Caco-2 (cell line): ENCODE measurements around the gene IER3. TPM values are rescaled to one million over a fixed set of nuclear protein-coding genes. Genes with fewer than 3 reads are reported as not detected.

Experiments used
- BruUV-seq: library from RNA; stranded (reverse); fragments of 400-500 nt; replicated peaks from 2 replicates; lab custom pipeline; 2021; lab: Mats Ljungman, UMichigan
- CTCF ChIA-PET: fragments of 300-600 bp; sonication (Branson Sonifier 250); formaldehyde crosslinking; loops from one replicate; lab custom pipeline; 2022; ENCODE audit warnings: antibody characterized with exemption; lab: Charles Lee
- POLR2A ChIA-PET: fragments of 300-600 bp; sonication (Branson Sonifier 250); formaldehyde crosslinking; loops from one replicate; lab custom pipeline; 2022; ENCODE audit warnings: antibody characterized with exemption; lab: Charles Lee
- DNase-seq, 2 experiments: peaks; one replicate each; pipeline versions ENCODE4 v3.0.0 to v3.0.0-alpha.2; 2020 to 2022
- H3K27me3 ChIP-seq: replicated peaks from 2 replicates; pipeline ENCODE4 v1.6.0; 2011; ENCODE audit warnings: low read length; ENCODE audit not compliant: control insufficient read depth, insufficient read depth
- H3K36me3 ChIP-seq: 2 replicates; pipeline ENCODE4 v1.5.1; 2011; ENCODE audit warnings: low read length; ENCODE audit not compliant: control insufficient read depth, insufficient read depth
- H3K4me1 ChIP-seq: fragments of 250-450 bp; sonication (Bioruptor Pico); 2 replicates; pipeline ENCODE4 v1.5.1; 2020; ENCODE audit warnings: mild to moderate bottlenecking
- H3K4me3 ChIP-seq: 2 replicates; pipeline ENCODE4 v1.5.1; 2011; ENCODE audit warnings: low read depth, mild to moderate bottlenecking, control low read depth, low read length
- H3K9me3 ChIP-seq: fragments of 250-450 bp; sonication (Bioruptor Pico); 2 replicates; pipeline ENCODE4 v1.5.1; 2020; ENCODE audit warnings: mild to moderate bottlenecking, moderate library complexity
- H3K27ac Mint-ChIP-seq: one replicate; pipeline ENCODE4 v1.8.0; 2022; ENCODE audit warnings: mixed read lengths; ENCODE audit not compliant: unreplicated experiment
- H3K27me3 Mint-ChIP-seq: one replicate; pipeline ENCODE4 v1.8.0; 2022; ENCODE audit warnings: mixed read lengths; ENCODE audit not compliant: insufficient read depth, unreplicated experiment
- H3K36me3 Mint-ChIP-seq: one replicate; pipeline ENCODE4 v1.8.0; 2022; ENCODE audit warnings: mild to moderate bottlenecking, mixed read lengths; ENCODE audit not compliant: insufficient read depth, unreplicated experiment
- H3K4me1 Mint-ChIP-seq: one replicate; pipeline ENCODE4 v1.8.0; 2022; ENCODE audit warnings: low read depth, mixed read lengths; ENCODE audit not compliant: unreplicated experiment
- H3K4me3 Mint-ChIP-seq: one replicate; pipeline ENCODE4 v1.8.0; 2022; ENCODE audit warnings: mild to moderate bottlenecking, moderate library complexity, mixed read lengths; ENCODE audit not compliant: unreplicated experiment
- H3K9me3 Mint-ChIP-seq: one replicate; pipeline ENCODE4 v1.8.0; 2022; ENCODE audit warnings: mixed read lengths; ENCODE audit not compliant: unreplicated experiment
- intact Hi-C: fragments of 100-400 bp; cut with micrococcal nuclease; formaldehyde crosslinking; loops from one replicate; pipeline ENCODE4 v1.10.0; 2022; ENCODE audit not compliant: unreplicated experiment
- total RNA-seq: library from RNA; stranded (reverse); gene quantifications from 2 replicates; pipeline ENCODE4 v1.2.3, GENCODE V29; 2022
- TF ChIP-seq, protein P1 (sequence below), 2 experiments: fragments of 200-600 bp in 1 of 2; IDR thresholded peaks; 1 replicate in 1 of 2; 2 replicates in 1 of 2; pipeline versions ENCODE4 v1.5.1 to v1.8.0; 2011 to 2022; ENCODE audit warnings: antibody characterized with exemption in 1 of 2, control low read depth in 1 of 2, inconsistent platforms in 1 of 2, low read depth in 1 of 2, low read length in 1 of 2, mild to moderate bottlenecking in 1 of 2, moderate library complexity in 1 of 2; ENCODE audit not compliant: insufficient read depth in 1 of 2, severe bottlenecking in 1 of 2, unreplicated experiment in 1 of 2

Gene IER3
- total RNA-seq, 1 experiment from 2014 or later = 13.0 TPM

GRCh38 chr6:30790724-30791383, 46.5 kb upstream of the IER3 start:
- TF ChIP-seq, protein P1, sequence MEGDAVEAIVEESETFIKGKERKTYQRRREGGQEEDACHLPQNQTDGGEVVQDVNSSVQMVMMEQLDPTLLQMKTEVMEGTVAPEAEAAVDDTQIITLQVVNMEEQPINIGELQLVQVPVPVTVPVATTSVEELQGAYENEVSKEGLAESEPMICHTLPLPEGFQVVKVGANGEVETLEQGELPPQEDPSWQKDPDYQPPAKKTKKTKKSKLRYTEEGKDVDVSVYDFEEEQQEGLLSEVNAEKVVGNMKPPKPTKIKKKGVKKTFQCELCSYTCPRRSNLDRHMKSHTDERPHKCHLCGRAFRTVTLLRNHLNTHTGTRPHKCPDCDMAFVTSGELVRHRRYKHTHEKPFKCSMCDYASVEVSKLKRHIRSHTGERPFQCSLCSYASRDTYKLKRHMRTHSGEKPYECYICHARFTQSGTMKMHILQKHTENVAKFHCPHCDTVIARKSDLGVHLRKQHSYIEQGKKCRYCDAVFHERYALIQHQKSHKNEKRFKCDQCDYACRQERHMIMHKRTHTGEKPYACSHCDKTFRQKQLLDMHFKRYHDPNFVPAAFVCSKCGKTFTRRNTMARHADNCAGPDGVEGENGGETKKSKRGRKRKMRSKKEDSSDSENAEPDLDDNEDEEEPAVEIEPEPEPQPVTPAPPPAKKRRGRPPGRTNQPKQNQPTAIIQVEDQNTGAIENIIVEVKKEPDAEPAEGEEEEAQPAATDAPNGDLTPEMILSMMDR (IDR thresholded peaks at IDR 0.05; ENCODE audit: insufficient read depth in 1 of 2, low read depth in 1 of 2, low read length in 1 of 2, severe bottlenecking in 1 of 2, unreplicated experiment in 1 of 2) = peak in 1 of 2 experiments; percentile 7
- intact Hi-C loops = loop anchor here (5.0 kb wide), 1 partner anchor 49 kb away; the partner anchor contains the start of genes FLOT1 and IER3
- no peaks in the 10 kb centered on the region for H3K9me3 ChIP-seq
- no peak for DNase-seq
- H3K4me1 Mint-ChIP-seq = peaks cover 4% of the 10 kb centered on the region
- H3K36me3 Mint-ChIP-seq = no peaks in the 10 kb centered on the region
- H3K9me3 Mint-ChIP-seq = no peaks in the 10 kb centered on the region
- BruUV-seq = no TSS peak
- H3K27ac Mint-ChIP-seq = peak overlapping the region; percentile 69
- no peak overlapping the region for H3K4me3 Mint-ChIP-seq
- ChIA-PET CTCF (interaction anchor here (1.1 kb wide), 1 partner anchor 47 kb away, joined by 3 read pairs; no protein-coding TSS in a partner anchor), POLR2A (no interaction called here)
- H3K27me3 Mint-ChIP-seq = no peaks in the 10 kb centered on the region
- no peak overlapping the region for H3K4me3 ChIP-seq
- H3K36me3 ChIP-seq = no peaks in the 10 kb centered on the region
- no peaks in the 10 kb centered on the region; the same call in 1 of the 2 replicates for H3K4me1 ChIP-seq
- H3K27me3 ChIP-seq = no peaks in the 10 kb centered on the region

GRCh38 chr6:30789606-30790005, 45.3 kb upstream of the IER3 start:
- DNase-seq = no peak
- ChIA-PET POLR2A (interaction anchor here (0.6 kb wide), 1 partner anchor 44 kb away, joined by 3 read pairs; no protein-coding TSS in a partner anchor), CTCF (no interaction called here)
- H3K36me3 ChIP-seq = no peaks in the 10 kb centered on the region
- no TSS peak for BruUV-seq
- Mint-ChIP-seq H3K4me3 (no peak overlapping the region), H3K9me3 (no peaks in the 10 kb centered on the region), H3K36me3 (no peaks in the 10 kb centered on the region), H3K27me3 (no peaks in the 10 kb centered on the region), H3K4me1 (no peaks in the 10 kb centered on the region), H3K27ac (no peak overlapping the region)
- intact Hi-C loops = loop anchor here (5.0 kb wide), 1 partner anchor 47 kb away; the partner anchor contains the start of genes FLOT1 and IER3
- no peak overlapping the region for H3K4me3 ChIP-seq
- H3K9me3 ChIP-seq = no peaks in the 10 kb centered on the region
- no peaks in the 10 kb centered on the region for H3K27me3 ChIP-seq
- H3K4me1 ChIP-seq = no peaks in the 10 kb centered on the region; the same call in 1 of the 2 replicates
- TF ChIP-seq, protein P1 (IDR thresholded peaks at IDR 0.05; ENCODE audit: insufficient read depth in 1 of 2, low read depth in 1 of 2, low read length in 1 of 2, severe bottlenecking in 1 of 2, unreplicated experiment in 1 of 2) = no peak

DNA sequence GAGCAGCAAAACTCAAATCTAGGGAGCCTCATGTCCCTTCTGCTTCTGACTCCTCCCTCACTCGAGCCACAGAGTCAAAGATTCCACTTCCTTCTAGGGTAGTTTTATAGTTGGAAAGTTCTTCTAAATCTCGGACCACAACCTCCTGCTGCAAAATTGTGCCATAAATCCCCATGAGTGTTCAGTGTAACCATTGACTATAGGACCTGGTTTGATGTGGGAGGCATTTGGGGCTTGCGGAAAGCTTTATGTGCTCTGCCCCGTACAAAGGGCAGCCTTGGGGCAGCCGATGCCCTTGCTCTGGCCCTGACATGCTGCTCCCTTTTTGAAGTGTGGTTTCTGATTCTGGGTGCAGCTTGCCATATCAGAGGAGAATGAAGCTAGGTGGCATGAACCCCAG, 43.6 kb upstream of the IER3 start:
- TF ChIP-seq, protein P1 (IDR thresholded peaks at IDR 0.05; ENCODE audit: insufficient read depth in 1 of 2, low read depth in 1 of 2, low read length in 1 of 2, severe bottlenecking in 1 of 2, unreplicated experiment in 1 of 2) = no peak
- Mint-ChIP-seq H3K27me3 (no peaks in the 10 kb centered on the region), H3K27ac (no peak overlapping the region), H3K36me3 (no peaks in the 10 kb centered on the region), H3K9me3 (no peaks in the 10 kb centered on the region), H3K4me3 (no peak overlapping the region), H3K4me1 (no peaks in the 10 kb centered on the region)
- intact Hi-C loops = no loop called here
- DNase-seq = no peak
- H3K36me3 ChIP-seq = no peaks in the 10 kb centered on the region
- H3K27me3 ChIP-seq = no peaks in the 10 kb centered on the region
- H3K4me1 ChIP-seq = peaks cover 3% of the 10 kb centered on the region
- ChIA-PET CTCF (no interaction called here), POLR2A (no interaction called here)
- no TSS peak for BruUV-seq
- no peak overlapping the region for H3K4me3 ChIP-seq
- no peaks in the 10 kb centered on the region for H3K9me3 ChIP-seq
